ENCODE results near the gene USF2. TPM values are rescaled to one million over a fixed set of nuclear protein-coding genes. Genes with fewer than 3 reads are reported as not detected.

USF2 gene
- total RNA-seq, 1 experiment from 2014 or later, result 121 TPM

DNA sequence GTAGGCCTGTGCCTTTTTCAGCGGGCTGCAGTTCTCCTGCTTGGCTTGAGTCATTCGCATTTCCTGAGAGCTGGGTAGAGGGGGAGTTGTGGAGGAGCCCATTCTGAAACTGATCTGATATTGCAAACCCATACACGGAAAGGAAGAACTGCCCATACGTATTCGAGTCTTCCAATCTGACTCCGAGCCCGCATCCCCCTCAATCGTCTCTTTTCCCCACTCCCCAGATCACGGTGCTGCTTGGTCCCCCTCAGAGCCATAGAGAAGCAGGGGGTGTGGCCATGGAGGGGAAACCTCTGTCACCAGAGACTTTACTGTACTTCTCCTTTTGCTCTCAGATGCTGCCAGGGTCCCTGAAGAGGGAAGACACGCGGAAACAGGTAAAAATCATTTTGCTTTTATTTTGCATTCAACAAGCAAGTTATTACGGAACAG lies 60.1 kb downstream of the USF2 start, which contains the start of gene CD22:
Gene CD22, plus strand, starts transcription at position 337 of the 435 bp plus-strand sequence. CDS start 2,854 bp downstream, outside the sequence.
- in situ Hi-C loops (cut with HindIII; ENCODE audit: low pct_unique_long_range_greater_than_20kb, low sequenced_read_pairs) (no loop called here), intact Hi-C loops (cut with micrococcal nuclease; ENCODE audit: unreplicated experiment) (no loop called here)
- Histone ChIP-seq H3K27ac (ENCODE audit: low read length) (no peak within 1 kb of the TSS), H3K4me3 (ENCODE audit: low read depth in 2 of 2, low read length in 2 of 2) (no peak within 1 kb of the TSS), H3K4me1 (ENCODE audit: control insufficient read depth, insufficient read depth, low read length) (no peaks in the 10 kb centered on the region), H3K36me3 (ENCODE audit: control insufficient read depth, insufficient read depth, low read length) (no peaks in the 10 kb centered on the region), H3K9me3 (ENCODE audit: control insufficient read depth, insufficient read depth, low read depth, low read length) (no peaks in the 10 kb centered on the region), H3K27me3 (ENCODE audit: control insufficient read depth, insufficient read depth, low read length) (no peaks in the 10 kb centered on the region)
- no peak for ATAC-seq
- DNase-seq (ENCODE audit: low read depth, low spot score), result no peak
- TF ChIP-seq SIN3A (IDR thresholded peaks at IDR 0.05; ENCODE audit: borderline replicate concordance, insufficient read depth, low read depth, low read length), result no peak
- TF ChIP-seq POLR2AphosphoS5 (IDR thresholded peaks at IDR 0.05; ENCODE audit: low read depth, low read length), result no peak
- TF ChIP-seq, protein P1, sequence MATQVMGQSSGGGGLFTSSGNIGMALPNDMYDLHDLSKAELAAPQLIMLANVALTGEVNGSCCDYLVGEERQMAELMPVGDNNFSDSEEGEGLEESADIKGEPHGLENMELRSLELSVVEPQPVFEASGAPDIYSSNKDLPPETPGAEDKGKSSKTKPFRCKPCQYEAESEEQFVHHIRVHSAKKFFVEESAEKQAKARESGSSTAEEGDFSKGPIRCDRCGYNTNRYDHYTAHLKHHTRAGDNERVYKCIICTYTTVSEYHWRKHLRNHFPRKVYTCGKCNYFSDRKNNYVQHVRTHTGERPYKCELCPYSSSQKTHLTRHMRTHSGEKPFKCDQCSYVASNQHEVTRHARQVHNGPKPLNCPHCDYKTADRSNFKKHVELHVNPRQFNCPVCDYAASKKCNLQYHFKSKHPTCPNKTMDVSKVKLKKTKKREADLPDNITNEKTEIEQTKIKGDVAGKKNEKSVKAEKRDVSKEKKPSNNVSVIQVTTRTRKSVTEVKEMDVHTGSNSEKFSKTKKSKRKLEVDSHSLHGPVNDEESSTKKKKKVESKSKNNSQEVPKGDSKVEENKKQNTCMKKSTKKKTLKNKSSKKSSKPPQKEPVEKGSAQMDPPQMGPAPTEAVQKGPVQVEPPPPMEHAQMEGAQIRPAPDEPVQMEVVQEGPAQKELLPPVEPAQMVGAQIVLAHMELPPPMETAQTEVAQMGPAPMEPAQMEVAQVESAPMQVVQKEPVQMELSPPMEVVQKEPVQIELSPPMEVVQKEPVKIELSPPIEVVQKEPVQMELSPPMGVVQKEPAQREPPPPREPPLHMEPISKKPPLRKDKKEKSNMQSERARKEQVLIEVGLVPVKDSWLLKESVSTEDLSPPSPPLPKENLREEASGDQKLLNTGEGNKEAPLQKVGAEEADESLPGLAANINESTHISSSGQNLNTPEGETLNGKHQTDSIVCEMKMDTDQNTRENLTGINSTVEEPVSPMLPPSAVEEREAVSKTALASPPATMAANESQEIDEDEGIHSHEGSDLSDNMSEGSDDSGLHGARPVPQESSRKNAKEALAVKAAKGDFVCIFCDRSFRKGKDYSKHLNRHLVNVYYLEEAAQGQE (IDR thresholded peaks at IDR 0.05; ENCODE audit: insufficient read depth in 1 of 2, low read depth in 2 of 2, low read length in 1 of 2), result no peak
- TF ChIP-seq, protein P2, sequence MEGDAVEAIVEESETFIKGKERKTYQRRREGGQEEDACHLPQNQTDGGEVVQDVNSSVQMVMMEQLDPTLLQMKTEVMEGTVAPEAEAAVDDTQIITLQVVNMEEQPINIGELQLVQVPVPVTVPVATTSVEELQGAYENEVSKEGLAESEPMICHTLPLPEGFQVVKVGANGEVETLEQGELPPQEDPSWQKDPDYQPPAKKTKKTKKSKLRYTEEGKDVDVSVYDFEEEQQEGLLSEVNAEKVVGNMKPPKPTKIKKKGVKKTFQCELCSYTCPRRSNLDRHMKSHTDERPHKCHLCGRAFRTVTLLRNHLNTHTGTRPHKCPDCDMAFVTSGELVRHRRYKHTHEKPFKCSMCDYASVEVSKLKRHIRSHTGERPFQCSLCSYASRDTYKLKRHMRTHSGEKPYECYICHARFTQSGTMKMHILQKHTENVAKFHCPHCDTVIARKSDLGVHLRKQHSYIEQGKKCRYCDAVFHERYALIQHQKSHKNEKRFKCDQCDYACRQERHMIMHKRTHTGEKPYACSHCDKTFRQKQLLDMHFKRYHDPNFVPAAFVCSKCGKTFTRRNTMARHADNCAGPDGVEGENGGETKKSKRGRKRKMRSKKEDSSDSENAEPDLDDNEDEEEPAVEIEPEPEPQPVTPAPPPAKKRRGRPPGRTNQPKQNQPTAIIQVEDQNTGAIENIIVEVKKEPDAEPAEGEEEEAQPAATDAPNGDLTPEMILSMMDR (IDR thresholded peaks at IDR 0.05), result no peak
- TF ChIP-seq TCF7L2 (IDR thresholded peaks at IDR 0.05; ENCODE audit: low read depth, low read length), result no peak
- BruUV-seq (replicated peaks), result no TSS peak
- CTCF ChIA-PET, result no interaction called here
- POLR2A ChIA-PET, result no interaction called here

DNA sequence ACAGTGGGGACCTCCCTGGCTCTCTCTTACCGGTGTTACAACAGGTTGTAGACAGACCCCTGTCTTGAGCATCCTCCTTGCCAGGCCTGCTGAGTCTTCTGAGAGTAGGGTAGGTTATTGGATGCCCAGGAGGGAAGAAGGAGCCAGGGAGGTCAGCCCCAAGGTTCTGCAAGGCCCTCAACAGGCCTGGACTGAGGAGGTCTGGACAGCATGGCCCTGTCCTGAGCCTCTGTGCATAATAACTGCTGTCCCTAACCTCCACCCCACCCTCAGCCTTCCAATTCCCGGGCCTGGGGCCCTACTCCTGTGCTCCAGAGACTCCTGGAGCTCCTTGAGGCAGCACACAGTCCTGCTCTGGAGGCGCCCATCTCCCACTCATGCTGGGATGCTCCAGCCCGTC lies 60.6 kb downstream of the USF2 start:
- no TSS peak for BruUV-seq (replicated peaks)
- CTCF ChIA-PET, result no interaction called here
- in situ Hi-C loops (cut with HindIII; ENCODE audit: low pct_unique_long_range_greater_than_20kb, low sequenced_read_pairs), result no loop called here

More for the DNA sequence above, 60.6 kb downstream of the USF2 start:
- no peaks in the 10 kb centered on the region for H3K27me3 ChIP-seq (ENCODE audit: control insufficient read depth, insufficient read depth, low read length)
- DNase-seq (ENCODE audit: low read depth, low spot score) (no peak), ATAC-seq (no peak)
- no peak overlapping the region for H3K4me3 ChIP-seq (ENCODE audit: low read depth in 2 of 2, low read length in 2 of 2)
- TF ChIP-seq TCF7L2 (IDR thresholded peaks at IDR 0.05; ENCODE audit: low read depth, low read length) (no peak), SIN3A (IDR thresholded peaks at IDR 0.05; ENCODE audit: borderline replicate concordance, insufficient read depth, low read depth, low read length) (no peak), POLR2AphosphoS5 (IDR thresholded peaks at IDR 0.05; ENCODE audit: low read depth, low read length) (no peak)
- TF ChIP-seq, protein P2 (IDR thresholded peaks at IDR 0.05), result no peak
- TF ChIP-seq, protein P1 (IDR thresholded peaks at IDR 0.05; ENCODE audit: insufficient read depth in 1 of 2, low read depth in 2 of 2, low read length in 1 of 2), result no peak
- intact Hi-C loops (cut with micrococcal nuclease; ENCODE audit: unreplicated experiment), result no loop called here
- H3K9me3 ChIP-seq (ENCODE audit: control insufficient read depth, insufficient read depth, low read depth, low read length), result no peaks in the 10 kb centered on the region
- H3K4me1 ChIP-seq (ENCODE audit: control insufficient read depth, insufficient read depth, low read length), result no peaks in the 10 kb centered on the region
- POLR2A ChIA-PET, result no interaction called here
- no peak overlapping the region for H3K27ac ChIP-seq (ENCODE audit: low read length)
- H3K36me3 ChIP-seq (ENCODE audit: control insufficient read depth, insufficient read depth, low read length), result no peaks in the 10 kb centered on the region

Data from Panc1 (cell line).